Activated CD4-positive, alpha-beta T cell treated with anti-CD3 and anti-CD28 coated beads for 24 hours (primary cell): ENCODE data around the gene SMCO1.
"Not testable (repeated sequence)": the region's sequence is repeated elsewhere in the genome, so short reads cannot be mapped to it uniquely, and the experiment has no call there.

Experiments
- DNase-seq, 2 donors: peaks; one replicate each; pipeline ENCODE4 v3.0.0-alpha.2; 2020; ENCODE audit warnings: low read depth in 2 of 2

The SMCO1 gene, protein sequence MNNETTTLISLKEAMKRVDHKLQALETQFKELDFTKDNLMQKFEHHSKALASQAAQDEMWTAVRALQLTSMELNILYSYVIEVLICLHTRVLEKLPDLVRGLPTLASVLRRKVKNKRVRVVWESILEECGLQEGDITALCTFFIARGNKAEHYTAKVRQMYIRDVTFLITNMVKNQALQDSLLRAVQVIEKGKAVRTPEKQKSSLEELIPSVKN

DNA sequence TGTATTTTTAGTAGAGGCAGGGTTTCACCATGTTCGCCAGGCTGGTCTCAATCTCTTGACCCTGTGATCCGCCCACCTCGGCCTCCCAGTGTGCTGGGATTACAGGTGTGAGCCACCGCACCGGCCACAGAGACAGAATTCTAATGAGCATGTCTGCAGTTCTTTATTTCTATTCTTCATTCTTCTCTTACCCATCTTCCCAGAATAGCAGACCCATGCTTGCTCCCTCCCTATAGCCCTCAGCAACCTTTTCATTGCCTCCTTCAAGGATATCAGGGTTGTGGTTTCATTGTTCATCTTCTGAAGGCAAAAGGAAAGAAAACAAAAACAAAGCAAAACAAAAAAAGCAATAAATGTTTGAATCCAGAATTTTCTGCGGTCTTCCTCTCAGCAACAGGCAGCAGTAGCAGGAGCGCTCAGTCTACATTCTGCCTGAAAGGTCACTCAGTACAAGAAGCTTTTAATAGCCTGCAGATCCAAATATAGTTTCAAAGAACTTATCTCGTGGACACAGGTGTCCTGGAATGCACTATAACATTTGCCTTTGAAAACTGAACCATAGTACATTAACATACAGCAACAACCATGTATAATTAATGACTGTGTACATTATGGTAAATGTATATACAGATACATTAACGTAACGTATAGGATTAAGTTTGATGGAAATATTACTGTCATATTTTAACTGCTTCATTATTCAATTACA lies at the start of gene SMCO1:
Gene SMCO1 (minus strand): TSS at position 434 of the 709 bp plus-strand sequence. CDS start 137 bp downstream, at position 297.
- DNase-seq: no peak

DNA sequence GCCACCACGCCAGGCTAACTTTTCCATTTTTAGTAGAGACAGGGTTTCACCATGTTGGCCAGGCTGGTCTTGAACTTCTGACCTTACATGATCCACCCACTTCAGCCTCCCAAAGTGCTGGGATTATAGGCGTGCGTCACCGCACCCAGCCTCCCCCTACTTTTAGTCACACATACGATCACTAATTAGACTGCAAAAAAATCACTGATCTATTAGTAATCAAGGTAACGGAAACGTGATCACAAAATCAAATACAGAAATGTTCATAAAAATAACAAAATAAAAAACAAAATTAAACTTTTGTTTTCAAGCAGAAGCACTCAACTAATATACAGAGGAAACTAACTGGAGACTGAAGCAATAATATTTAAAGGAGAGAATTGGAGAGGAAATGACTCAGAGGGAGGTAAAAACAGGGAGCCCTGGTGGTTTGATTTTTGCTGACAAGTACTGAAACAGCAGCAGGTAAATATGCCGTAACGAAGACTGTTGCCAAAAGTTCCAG lies 48.6 kb upstream of the SMCO1 start:
- DNase-seq: peak in 1 of 2 donors; percentile 8

DNA sequence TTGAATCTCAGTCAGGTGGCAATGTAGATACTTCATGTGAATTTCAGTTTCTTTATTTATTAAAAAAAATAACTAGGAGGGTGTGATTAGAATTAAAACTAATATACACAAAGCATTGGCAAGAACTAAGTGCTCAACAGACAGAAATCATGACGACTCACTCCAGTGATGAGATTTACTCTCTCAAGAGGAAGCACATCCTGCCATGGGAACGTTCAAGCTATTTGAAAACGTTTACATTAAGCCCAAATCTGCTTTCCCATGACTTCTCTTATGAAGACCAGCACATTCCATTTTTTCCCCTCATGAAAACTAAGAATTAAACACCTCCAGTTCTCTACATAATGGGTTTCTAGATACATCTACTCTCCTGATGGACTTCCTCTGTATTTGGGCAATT lies 44.7 kb upstream of the SMCO1 start:
- DNase-seq: no peak

DNA sequence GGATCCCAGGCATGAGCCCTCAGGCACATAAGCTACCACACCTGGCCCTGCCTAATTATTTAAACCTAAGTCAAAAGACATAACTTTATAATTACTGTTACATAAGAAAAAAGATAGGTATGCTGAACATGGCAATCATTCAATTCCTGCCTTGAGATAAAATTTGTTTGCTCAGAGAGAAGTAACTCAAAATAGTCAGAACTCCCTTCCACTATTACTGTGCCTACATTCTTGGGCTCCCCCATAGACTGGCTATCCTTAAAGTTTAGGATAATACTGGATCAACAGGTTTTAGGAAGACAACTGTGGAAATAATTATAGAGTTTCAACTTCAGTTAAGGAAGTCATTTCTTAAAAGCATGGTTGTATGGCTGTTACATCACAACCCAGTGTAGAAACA lies 43.3 kb upstream of the SMCO1 start:
- no peak for DNase-seq

DNA sequence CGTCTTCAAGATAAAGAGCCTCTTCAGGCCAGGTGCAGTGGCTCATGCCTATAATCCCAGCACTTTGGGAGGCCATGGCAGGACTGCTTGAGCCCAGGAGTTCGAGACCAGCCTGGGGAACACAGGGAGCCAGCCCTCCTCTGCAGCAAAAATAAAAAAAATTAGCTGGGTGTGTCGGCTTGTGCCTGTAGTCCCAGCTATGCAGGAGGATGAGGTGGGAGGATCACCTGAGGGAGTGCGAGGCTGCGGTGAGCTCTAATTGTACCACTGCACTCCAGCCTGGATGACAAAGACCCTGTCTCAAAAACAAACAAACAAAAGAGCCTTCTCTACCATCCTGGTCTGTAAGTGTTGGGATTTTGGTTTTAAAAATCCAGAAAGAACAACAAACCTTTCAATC lies 42.1 kb upstream of the SMCO1 start:
- no peak for DNase-seq

DNA sequence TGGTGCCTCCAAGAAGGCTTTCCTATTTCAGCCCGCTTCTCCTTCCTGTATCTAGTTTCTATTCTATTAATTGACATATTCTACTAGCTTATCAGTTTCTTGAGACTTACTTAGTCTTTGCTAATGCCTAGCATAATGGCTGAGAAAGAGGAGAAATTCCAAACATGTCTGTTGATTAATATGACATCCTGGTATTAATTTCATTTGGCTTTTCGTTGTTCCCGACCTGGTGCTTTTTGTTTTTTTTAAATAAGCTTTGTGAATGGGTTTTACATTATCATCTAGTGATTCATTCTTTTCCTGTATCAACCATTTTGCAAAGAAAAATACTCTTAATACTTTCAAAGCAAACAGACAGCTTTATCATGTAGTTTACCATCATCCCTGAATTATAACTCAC lies 40.1 kb upstream of the SMCO1 start:
- DNase-seq: no peak

DNA sequence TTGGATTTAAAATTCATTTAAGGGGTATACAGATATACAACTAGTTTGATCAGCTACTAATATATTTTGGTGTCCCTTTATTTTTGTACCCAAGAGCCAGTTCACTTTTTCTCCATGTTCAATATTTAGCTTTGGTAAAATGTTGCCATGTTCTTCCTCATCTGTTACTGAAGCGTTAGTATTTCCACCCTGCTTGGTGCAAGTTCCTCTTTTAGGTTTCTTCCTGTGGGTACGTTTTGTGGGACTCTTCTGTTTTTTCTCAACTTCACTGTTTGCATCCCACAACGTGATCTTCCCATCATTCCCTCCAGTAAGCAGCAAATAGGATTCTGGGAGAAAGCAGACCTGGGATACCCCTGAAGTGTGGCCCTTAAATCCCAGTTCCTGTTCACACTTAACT lies 39.1 kb upstream of the SMCO1 start:
- no peak for DNase-seq

DNA sequence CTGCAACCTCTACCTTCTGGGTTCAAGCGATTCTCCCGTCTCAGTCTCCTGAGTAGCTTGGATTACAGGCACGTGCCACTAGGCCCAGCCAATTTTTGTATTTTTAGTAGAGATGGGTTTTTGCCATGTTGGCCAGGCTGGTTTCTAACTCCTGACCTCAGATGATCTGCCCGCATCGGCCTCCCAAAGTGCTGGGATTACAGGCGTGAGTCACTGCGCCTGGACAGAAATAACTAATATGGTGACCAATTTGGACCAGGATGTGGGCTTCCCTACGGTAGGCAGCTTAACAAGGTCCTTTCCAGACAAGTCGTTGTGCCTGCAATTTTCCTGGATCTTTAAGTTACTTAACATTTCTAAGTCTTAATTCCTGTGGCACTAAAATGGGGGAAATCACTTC lies 38.4 kb upstream of the SMCO1 start:
- DNase-seq: no peak

DNA sequence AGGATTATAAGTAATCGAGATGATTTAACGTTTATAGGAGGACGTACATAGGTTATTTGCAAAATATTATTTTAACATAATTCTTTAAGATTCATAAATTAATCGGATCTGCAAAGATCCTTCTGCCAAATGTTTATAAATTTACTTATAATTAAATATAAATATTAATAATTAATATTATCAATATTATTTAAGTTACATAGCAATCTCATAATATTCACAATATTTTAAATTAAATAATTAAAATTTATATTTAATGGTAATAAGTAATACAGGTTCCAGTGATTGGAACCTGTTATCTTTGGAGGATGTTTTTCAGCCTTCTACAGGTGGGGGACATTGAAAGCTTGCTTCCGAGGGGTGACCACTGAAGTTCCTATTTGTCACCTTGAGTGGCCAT lies 37.1 kb upstream of the SMCO1 start:
- no peak for DNase-seq

DNA sequence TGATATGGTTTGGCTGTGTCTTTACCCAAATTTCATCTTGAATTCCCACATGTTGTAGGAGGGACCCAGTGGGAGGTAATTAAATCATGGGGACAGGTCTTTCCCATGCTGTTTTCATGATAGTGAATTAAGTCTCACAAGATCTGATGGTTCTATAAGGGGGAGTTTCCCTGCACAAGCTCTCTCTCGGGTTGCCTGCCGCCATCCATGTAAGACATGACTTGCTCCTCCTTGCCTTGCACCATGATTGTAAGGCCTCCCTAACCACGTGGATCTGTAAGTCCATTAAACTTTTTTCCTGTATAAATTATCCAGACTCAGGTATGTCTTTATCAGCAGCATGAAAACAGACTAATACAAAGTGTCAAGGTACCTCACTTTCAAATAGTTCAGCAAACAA lies 35.0 kb upstream of the SMCO1 start:
- DNase-seq: not testable (repeated sequence)

DNA sequence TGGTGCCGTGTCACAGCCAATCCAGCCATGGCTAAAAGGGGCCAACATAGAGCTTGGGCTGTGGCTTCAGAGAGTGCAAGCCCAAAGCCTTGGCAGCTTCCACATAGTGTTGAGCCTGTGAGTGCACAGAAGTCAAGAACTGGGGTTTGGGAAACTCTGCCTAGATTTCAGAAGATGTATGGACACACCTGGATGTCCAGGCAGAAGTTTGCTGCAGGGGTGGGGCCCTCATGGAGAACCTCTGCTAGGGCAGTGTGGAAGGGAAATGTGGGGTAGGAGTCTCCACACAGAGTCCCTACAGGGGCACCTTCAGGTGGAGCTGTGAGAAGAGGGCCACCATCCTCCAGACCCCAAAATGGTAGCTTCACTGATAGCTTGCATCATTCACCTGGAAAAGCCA lies 34.2 kb upstream of the SMCO1 start:
- DNase-seq: not testable (repeated sequence)

DNA sequence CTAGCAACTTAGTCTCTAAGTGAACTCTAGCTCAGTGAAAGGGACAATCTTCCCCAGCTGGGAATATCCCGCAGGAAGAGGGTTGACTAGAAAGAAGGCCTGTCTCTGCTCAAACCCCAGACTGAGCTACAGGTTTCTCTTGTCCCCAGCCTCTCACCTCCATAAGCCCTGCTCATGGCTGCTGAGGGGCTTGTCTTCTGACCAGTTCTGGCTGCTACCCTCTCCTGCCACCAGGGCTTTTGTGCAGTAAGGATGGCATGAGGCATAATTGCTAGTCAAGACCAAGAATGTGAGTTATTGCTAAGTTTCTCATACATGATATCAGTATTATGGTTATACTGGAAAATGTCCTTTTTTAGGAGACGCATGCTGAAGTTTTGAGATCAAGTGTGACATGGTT lies 31.9 kb upstream of the SMCO1 start:
- DNase-seq: no peak

DNA sequence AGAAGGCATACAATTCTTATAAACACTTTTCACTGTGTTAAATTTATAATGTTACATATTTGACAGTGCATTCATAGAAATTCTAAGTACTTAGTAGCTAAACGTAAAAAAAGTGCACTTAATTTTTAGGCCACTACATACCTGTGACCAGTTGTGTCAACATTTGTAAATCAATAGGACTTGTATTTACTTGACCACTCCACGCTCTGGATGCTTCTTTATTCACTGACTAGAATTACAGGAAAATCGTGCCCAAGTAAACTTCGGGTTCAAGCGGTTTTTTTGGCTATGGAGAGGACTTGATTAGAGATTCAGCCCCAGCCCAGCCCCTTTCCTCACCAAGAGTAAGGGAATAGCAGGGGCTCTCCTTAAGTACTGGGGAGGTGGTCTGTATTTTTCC lies 31.4 kb upstream of the SMCO1 start:
- no peak for DNase-seq

DNA sequence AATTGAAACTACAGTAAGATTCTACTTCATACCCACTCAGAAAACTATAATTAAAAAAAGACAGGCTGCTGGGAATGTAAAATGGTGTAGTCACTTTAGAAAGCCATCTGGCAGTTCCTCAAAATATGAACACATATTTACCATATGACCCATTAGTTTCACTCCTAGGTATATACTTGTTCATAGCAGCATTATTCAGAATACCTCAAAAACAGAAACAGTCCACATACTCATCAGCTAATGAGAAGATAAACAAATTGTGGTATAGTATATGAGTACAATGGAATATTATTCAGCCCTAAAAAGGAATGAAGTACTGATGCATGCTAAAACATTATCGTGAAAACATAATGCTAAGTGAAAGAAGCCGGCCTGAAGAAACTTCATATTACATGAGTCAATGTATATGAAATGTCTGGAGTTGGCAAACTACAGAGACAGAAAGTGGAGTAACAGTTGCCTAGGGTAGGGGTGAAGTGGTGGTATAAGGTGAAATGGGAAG lies 29.4 kb upstream of the SMCO1 start:
- DNase-seq: no peak

DNA sequence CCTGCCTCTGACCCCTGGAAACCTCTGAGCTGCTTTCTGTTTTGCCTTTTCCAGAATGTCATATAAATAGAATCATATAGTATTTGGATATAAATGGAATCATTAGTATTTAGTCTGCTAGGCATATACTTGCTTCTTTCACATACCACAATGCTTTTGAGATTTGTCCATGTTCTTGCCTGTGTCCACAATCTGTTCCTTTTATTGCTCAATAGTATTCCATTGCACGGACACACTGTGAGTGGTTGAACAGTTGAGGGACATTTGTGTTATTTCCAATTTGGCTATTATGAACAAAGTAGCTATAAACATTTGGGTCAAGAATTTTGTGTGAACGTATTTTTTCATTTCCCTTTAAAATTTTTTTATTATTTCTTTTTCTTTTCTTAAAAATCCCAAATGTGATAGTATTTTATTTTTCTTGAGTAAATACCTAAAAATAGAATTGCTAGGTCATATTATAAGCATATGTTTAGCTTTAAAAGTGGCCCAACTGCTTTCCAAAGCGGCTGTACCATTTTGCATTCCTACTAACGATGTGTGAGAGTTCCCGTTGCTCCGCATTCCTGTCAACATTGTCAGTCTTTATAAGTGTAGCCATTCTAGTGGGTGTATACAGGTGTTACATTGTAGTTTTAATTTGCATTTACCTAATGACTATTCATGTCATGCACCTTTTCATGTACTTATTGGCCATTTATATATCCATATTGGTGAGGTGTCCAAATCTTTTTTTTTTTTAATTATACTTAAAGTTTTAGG lies 26.7 kb upstream of the SMCO1 start:
- DNase-seq: no peak

DNA sequence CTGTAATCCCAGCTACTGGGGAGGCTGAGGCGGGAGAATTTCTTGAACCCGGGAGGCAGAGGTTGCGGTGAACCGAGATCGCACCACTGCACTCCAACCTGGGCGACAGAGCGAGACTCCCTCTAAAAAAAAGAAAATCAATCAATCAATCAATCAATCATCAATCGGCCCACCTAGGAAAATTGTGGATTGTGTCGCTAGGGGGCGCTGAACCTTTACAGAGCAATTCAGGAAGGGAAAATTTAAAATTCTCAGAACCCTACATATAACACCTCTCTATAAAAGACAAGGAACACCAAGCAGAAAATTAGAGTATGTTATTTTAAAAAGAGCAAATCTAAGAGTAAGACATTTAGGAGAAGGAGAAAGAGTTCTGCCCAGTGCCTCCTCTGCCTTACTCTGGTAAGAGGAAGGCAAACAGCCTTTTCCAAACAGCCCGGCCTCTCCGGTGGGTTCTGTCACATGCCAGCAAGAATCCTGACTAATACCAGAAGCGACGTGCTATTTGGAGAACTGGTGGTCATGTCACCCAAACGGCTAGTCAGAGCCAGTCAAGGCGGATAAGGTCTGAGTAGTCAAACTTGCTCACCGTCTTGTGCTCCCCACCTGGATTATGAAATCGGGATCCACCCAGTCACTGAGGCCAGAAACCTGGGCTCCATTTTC lies 22.3 kb upstream of the SMCO1 start:
- DNase-seq: peak; percentile 60 to 61

DNA sequence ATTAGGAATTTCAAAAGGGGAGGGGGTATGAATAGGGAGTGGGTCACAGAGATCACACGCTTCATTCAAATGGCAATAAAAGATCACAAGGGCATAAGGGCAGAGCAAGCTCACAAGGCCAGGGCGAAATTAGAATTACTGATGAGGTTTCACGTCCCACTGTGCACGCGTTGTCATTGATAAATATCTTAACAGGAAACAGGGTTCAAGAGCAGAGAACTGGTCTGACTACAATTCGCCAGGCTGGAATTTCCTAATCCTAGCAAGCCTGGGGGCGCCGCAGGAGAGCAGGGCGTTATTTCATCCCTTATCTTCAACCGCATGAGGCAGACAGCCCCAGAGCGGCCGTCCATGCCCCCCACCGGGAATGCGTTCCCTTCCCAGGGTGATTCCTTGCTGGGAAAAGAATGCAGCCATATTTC lies 18.1 kb upstream of the SMCO1 start:
- no peak for DNase-seq

DNA sequence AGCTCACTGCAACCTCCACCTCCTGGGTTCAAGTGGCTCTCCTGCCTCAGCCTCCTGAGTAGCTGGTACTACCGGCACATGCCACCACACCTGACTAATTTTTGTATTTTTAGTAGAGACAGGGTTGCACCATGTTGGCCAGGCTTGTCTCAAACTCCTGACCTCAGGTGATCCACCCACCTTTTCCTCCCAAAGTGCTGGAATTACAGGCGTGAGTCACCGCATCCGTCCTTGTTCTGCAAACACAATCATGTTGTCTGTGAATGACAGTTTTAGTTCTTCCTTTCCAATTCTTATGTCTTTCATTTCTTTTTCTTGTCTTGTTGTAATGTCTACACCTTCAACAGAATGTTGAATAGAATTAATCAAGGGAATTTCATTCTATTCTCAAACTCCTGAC lies 16.3 kb upstream of the SMCO1 start:
- no peak for DNase-seq

DNA sequence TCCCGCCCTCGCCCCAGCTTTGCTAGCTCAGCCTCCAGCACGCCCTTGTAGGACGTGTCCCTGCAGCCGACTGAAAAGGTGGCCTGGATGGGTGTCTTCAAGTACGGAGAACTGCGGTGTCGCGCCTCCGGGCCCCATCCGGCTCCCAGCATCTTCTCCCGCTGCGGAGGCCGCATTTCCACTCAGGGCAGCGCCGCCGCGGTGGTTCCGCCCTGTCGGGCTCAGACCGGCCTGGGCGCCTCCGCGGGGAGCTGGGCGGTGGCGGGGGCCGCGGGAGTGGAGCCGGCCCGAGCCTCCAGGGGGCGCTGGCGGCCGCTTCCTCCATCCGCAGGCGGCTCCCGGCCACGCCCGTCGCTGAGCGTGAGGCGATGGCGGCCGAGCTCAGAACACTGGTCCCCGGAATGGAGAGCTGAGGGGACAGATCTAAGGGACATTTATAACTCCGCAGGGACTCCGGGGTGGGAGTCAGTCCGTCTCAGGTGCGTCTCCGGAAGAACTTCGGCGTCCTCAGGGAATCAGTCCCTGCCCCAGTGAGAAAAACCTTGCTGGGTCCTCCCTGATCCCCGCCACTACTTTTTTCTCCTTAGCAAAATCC lies 13.6 kb upstream of the SMCO1 start:
- DNase-seq: peak; percentile 79 to 87

DNA sequence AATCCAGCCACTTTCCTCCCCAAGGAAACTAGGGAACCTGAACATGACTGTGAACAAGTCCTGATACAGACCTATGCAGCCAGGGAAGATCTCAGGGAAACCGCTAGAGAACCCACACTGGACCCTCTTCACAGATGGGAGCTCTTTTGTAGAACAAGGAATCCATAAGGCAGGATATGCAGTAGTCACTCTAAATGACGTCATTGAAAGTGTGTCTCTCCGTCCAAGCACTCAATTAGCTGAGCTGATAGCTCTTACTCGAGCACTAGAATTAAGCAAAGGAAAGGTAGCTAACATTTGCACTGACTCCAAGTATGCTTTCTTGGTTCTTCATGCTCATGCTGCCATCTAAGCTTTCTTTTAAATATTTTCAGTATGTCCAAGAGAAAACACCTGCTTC lies 10.0 kb upstream of the SMCO1 start:
- no peak for DNase-seq

DNA sequence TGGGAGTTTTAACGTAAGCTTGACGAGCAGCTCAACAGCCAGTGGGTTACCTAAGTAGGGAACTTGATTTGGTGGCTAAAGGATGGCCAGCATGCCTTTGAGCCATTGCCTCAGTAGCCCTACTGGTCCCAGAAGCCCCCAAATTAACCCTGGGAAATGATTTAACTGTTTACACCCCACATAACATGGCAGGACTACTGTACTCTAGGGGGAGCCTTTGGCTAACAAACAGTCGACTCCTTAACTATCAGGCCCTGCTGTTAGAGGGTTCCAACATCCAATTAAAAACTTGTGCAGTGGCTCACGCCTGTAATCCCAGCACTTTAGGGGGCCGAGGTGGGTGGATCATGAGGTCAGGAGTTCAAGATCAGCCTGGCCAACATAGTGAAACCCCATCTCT lies 9.4 kb upstream of the SMCO1 start:
- no peak for DNase-seq

DNA sequence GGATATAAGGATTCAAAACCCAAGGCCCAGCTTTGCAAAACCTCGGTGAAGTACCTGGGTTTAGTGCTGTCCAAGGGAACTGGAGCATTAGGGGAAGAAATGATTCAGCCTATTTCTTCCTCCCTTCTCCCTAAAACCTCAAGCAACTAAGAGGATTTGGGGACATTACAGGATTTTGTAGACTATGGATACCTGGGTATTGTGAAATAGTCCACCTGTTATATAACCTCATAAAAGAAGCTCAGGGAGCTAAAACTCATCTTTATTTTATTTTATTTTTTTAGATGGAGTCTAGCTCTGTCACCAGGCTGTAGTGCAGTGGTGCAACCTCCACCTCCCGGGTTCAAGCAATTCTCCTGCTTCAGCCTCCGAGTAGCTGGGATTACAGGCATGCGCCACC lies 8.7 kb upstream of the SMCO1 start:
- no peak for DNase-seq
